B cell (primary cell): Measurements from ENCODE around the gene PCDHGA11. TPM values are rescaled to one million over a fixed set of nuclear protein-coding genes. Genes with fewer than 3 reads are reported as not detected.
"Not testable (repeated sequence)": the region's sequence is repeated elsewhere in the genome, so short reads cannot be mapped to it uniquely, and the experiment has no call there.

Source experiments
- ATAC-seq: fragments of 200-7000 bp; cut with Tn5 transposase; one replicate; pipeline ENCODE4 v1.10.0; 2021; ENCODE audit warnings: low read depth, mild to moderate bottlenecking, moderate number of reproducible peaks, moderate library complexity
- CTCF ChIA-PET: fragments of 350-600 bp; sonication (Branson Sonifier 250); formaldehyde crosslinking; loops from one replicate; lab custom pipeline; 2021; ENCODE audit warnings: antibody characterized with exemption, inconsistent platforms; lab: Charles Lee
- POLR2A ChIA-PET: fragments of 350-600 bp; sonication (Branson Sonifier 250); formaldehyde crosslinking; loops from one replicate; lab custom pipeline; 2021; ENCODE audit warnings: antibody characterized with exemption; lab: Charles Lee
- DNase-seq: peaks from one replicate; pipeline ENCODE4 v3.0.0; 2013
- H2AFZ ChIP-seq: 2 replicates; pipeline ENCODE4 v1.6.1; 2012; ENCODE audit warnings: mild to moderate bottlenecking, low read depth, low read length; ENCODE audit not compliant: insufficient read depth, poor library complexity, severe bottlenecking
- H3K27ac ChIP-seq, 2 donors: 1 replicate in 1 of 2; 2 replicates in 1 of 2; pipeline ENCODE4 v1.5.1; 2012 to 2013; ENCODE audit warnings: low read length in 2 of 2, mild to moderate bottlenecking in 2 of 2, moderate library complexity in 1 of 2
- H3K27me3 ChIP-seq, 4 experiments: fragments of 200-600 bp in 1 of 4; sonication (generic) in 1 of 4; replicated peaks in 1 of 4; 1 replicate in 2 of 4; 2 replicates in 2 of 4; pipeline versions ENCODE4 v1.6.1 to v1.7.0; 2013 to 2016; ENCODE audit warnings: low read length in 3 of 4, mild to moderate bottlenecking in 2 of 4, mixed read lengths in 1 of 4, moderate library complexity in 1 of 4; ENCODE audit not compliant: insufficient read depth in 4 of 4, control insufficient read depth in 3 of 4; ENCODE audit errors: control extremely low read depth in 1 of 4
- H3K36me3 ChIP-seq, 2 experiments: replicated peaks in 1 of 2; 1 replicate in 1 of 2; 2 replicates in 1 of 2; pipeline versions ENCODE4 v1.6.1 to v1.7.1; 2013; ENCODE audit warnings: low read length in 1 of 2; ENCODE audit not compliant: insufficient read depth in 2 of 2, control insufficient read depth in 1 of 2; ENCODE audit errors: control extremely low read depth in 1 of 2, extremely low read depth in 1 of 2
- H3K4me1 ChIP-seq, 2 donors: fragments of 200-600 bp in 1 of 2; sonication (generic) in 1 of 2; 1 replicate in 1 of 2; 2 replicates in 1 of 2; pipeline versions ENCODE4 v1.5.1 to v1.6.1; 2013 to 2017; ENCODE audit warnings: low read length in 2 of 2; ENCODE audit not compliant: control insufficient read depth in 2 of 2, insufficient read depth in 2 of 2
- H3K4me2 ChIP-seq: replicated peaks from 2 replicates; pipeline ENCODE3; 2012; ENCODE audit warnings: mild to moderate bottlenecking, low read depth, low read length; ENCODE audit not compliant: poor library complexity, severe bottlenecking
- H3K4me3 ChIP-seq, 5 experiments: fragments of 200-600 bp in 1 of 5; sonication (generic) in 1 of 5; 1 replicate in 3 of 5; 2 replicates in 2 of 5; pipeline versions ENCODE4 v1.5.1 to v1.7.0; 2011 to 2016; ENCODE audit warnings: low read length in 4 of 5, mild to moderate bottlenecking in 4 of 5, low read depth in 2 of 5, control low read depth in 1 of 5, moderate library complexity in 1 of 5; ENCODE audit not compliant: insufficient read depth in 1 of 5; ENCODE audit errors: control extremely low read depth in 1 of 5, extremely low read depth in 1 of 5
- H3K79me2 ChIP-seq: fragments of 200-600 bp; sonication (generic); one replicate; pipeline ENCODE4 v1.6.0; 2016; ENCODE audit warnings: low read length; ENCODE audit not compliant: control insufficient read depth, insufficient read depth
- H3K9ac ChIP-seq: fragments of 200-600 bp; sonication (generic); 2 replicates; pipeline ENCODE4 v1.6.1; 2017; ENCODE audit warnings: mild to moderate bottlenecking, low read length, moderate library complexity
- H3K9me3 ChIP-seq, 3 donors: one replicate each; pipeline versions ENCODE4 v1.6.1 to v1.7.1; 2013; ENCODE audit warnings: low read length in 2 of 3; ENCODE audit not compliant: control insufficient read depth in 2 of 3, insufficient read depth in 1 of 3; ENCODE audit errors: control extremely low read depth in 1 of 3
- H4K20me1 ChIP-seq: 2 replicates; pipeline ENCODE4 v1.6.0; 2012; ENCODE audit warnings: mild to moderate bottlenecking, low read length; ENCODE audit not compliant: insufficient read depth, control insufficient read depth, poor library complexity, severe bottlenecking
- H3K27ac Mint-ChIP-seq: one replicate; pipeline ENCODE4 v1.8.0; 2021; ENCODE audit warnings: mixed read lengths
- H3K27me3 Mint-ChIP-seq: one replicate; pipeline ENCODE4 v1.8.0; 2021; ENCODE audit warnings: mixed read lengths
- H3K4me1 Mint-ChIP-seq: one replicate; pipeline ENCODE4 v1.8.0; 2021; ENCODE audit warnings: mixed read lengths
- H3K4me3 Mint-ChIP-seq: one replicate; pipeline ENCODE4 v1.8.0; 2021; ENCODE audit warnings: mixed read lengths
- H3K9me3 Mint-ChIP-seq: one replicate; pipeline ENCODE4 v1.8.0; 2022; ENCODE audit warnings: mixed read lengths; ENCODE audit not compliant: insufficient read depth
- CTCF ChIP-seq: fragments of 200-600 bp; IDR thresholded peaks from one replicate; pipeline ENCODE4 v1.8.0; 2022; ENCODE audit warnings: antibody characterized with exemption, mild to moderate bottlenecking
- EZH2 ChIP-seq: IDR thresholded peaks from 2 replicates; pipeline ENCODE4 v1.6.1; 2012; ENCODE audit warnings: borderline replicate concordance, low read depth, mild to moderate bottlenecking, moderate library complexity, low read length; ENCODE audit not compliant: insufficient read depth, poor library complexity, severe bottlenecking
- WGBS: methylation state at CpG from one replicate; pipeline ENCODE4 v1.1.5; 2013; ENCODE audit warnings: missing lambda C conversion rate; ENCODE audit not compliant: insufficient coverage; 5-methylcytosine and 5-hydroxymethylcytosine counted together
- intact Hi-C: fragments of 100-400 bp; cut with micrococcal nuclease; formaldehyde crosslinking; loops from one replicate; pipeline ENCODE4 v1.10.0; 2022
- polyA plus RNA-seq: library from polyadenylated mRNA; depleted of rRNA; stranded (reverse); fragments of >200 nt; gene quantifications from 2 replicates; pipeline ENCODE4 v1.2.3, GENCODE V29; 2012
- total RNA-seq, 2 donors: library from RNA; stranded (reverse); fragments of 120-200 nt in 1 of 2; gene quantifications; 1 replicate in 1 of 2; 2 replicates in 1 of 2; pipeline versions ENCODE4 v1.2.3 to v1.2.4, GENCODE V29; 2013 to 2022

Gene PCDHGA11
- total and polyA plus RNA-seq, 2 donors (not counting 1 experiment from before 2014, with no cell fraction given): 0.15 to 1.5 TPM

- no peak for TF ChIP-seq EZH2
- TF ChIP-seq CTCF: no peak
- H3K4me3 ChIP-seq: peak overlapping the region in 4 of 5 experiments; percentile 36 to 63 (median 46)
- DNase-seq (peak; percentile 25), ATAC-seq (no peak)
- CTCF ChIA-PET: interaction anchor here (0.8 to 6.3 kb wide), 18 partner anchors 8 to 153 kb away, joined by 3 to 56 read pairs (median 4); partner anchors contain the start of genes PCDHGA11, PCDHGA12, PCDHGA9 and PCDHGB3
- H3K79me2 ChIP-seq: no peaks in the 10 kb centered on the region
- H4K20me1 ChIP-seq: no peaks in the 10 kb centered on the region
- H3K4me2 ChIP-seq: peak overlapping the region; percentile 74
- H3K4me1 Mint-ChIP-seq: peaks cover 18% of the 10 kb centered on the region
- H2AFZ ChIP-seq: peak overlapping the region; percentile 77
- H3K9me3 ChIP-seq: peaks cover 0 to 58% (median 23%) of the 10 kb centered on the region in 3 donors
- peaks cover 11 to 15% of the 10 kb centered on the region in 2 donors for H3K4me1 ChIP-seq
- no peak overlapping the region for H3K27ac ChIP-seq
- intact Hi-C loops: loop anchor here (10.0 kb wide), 1 partner anchor 89 kb away; the partner anchor contains the start of gene TAF7
- H3K27ac Mint-ChIP-seq: no peak overlapping the region
- POLR2A ChIA-PET: no interaction called here
- 14% methylated on average over 23 of the region's 25 CpGs for WGBS
- H3K27me3 ChIP-seq: peaks cover 2 to 69% (median 58%) of the 10 kb centered on the region in 4 experiments
- H3K9ac ChIP-seq: peak overlapping the region; percentile 63
- peaks cover 9% of the 10 kb centered on the region for H3K9me3 Mint-ChIP-seq
- H3K27me3 Mint-ChIP-seq: peaks cover 62% of the 10 kb centered on the region
- no peaks in the 10 kb centered on the region for H3K36me3 ChIP-seq
- peak overlapping the region; percentile 87 for H3K4me3 Mint-ChIP-seq
Measured at GRCh38 chr5:141413540-141414069, 7.2 kb upstream of the PCDHGA11 start.

GRCh38 chr5:141414548-141415274 lies 6.1 kb upstream of the PCDHGA11 start:
- H3K79me2 ChIP-seq, H3K4me3 ChIP-seq, H2AFZ ChIP-seq, H3K9ac ChIP-seq, H3K9me3 Mint-ChIP-seq, H3K27ac ChIP-seq, ATAC-seq, POLR2A ChIA-PET, H4K20me1 ChIP-seq, H3K36me3 ChIP-seq, H3K4me2 ChIP-seq: not testable (repeated sequence)
- intact Hi-C loops: loop anchor here (10.0 kb wide), 1 partner anchor 90 kb away; the partner anchor contains the start of gene TAF7
- CTCF ChIA-PET: interaction anchor here (0.5 to 6.3 kb wide), 7 partner anchors 17 to 149 kb away, joined by 3 to 56 read pairs (median 5); partner anchors contain the start of gene PCDHGB5
- peak; percentile 8 for DNase-seq
- WGBS: 37% methylated on average over 43 of the region's 46 CpGs
- Mint-ChIP-seq H3K4me3 (peak overlapping the region; percentile 57), H3K27ac (peak overlapping the region; percentile 21), H3K4me1 (peaks cover 18% of the 10 kb centered on the region), H3K27me3 (peaks cover 60% of the 10 kb centered on the region)
- Histone ChIP-seq H3K9me3 (peaks cover 0 to 59% (median 25%) of the 10 kb centered on the region in 3 donors), H3K4me1 (peaks cover 11 to 15% of the 10 kb centered on the region in 2 donors), H3K27me3 (peaks cover 2 to 69% (median 57%) of the 10 kb centered on the region in 4 experiments)

GRCh38 chr5:141415275-141415618 lies 5.6 kb upstream of the PCDHGA11 start:
- H3K4me3 ChIP-seq: peak overlapping the region in 1 of 5 experiments; percentile 12
- Mint-ChIP-seq H3K4me1 (peaks cover 21% of the 10 kb centered on the region), H3K27ac (peak overlapping the region; percentile 46), H3K27me3 (peaks cover 61% of the 10 kb centered on the region)
- ChIA-PET POLR2A (interaction anchor here (0.7 kb wide), 1 partner anchor 497 kb away, joined by 3 read pairs; no protein-coding TSS in a partner anchor), CTCF (interaction anchor here (6.3 kb wide), 1 partner anchor 148 kb away, joined by 56 read pairs; no protein-coding TSS in a partner anchor)
- H3K4me1 ChIP-seq: peaks cover 11 to 15% of the 10 kb centered on the region in 2 donors
- peaks cover 2 to 68% (median 58%) of the 10 kb centered on the region in 4 experiments for H3K27me3 ChIP-seq
- not testable (repeated sequence) for H3K27ac ChIP-seq, H3K4me3 Mint-ChIP-seq, ATAC-seq, H3K79me2 ChIP-seq, H4K20me1 ChIP-seq, H3K36me3 ChIP-seq, H3K9me3 Mint-ChIP-seq, H2AFZ ChIP-seq, H3K9ac ChIP-seq, H3K4me2 ChIP-seq
- intact Hi-C loops: loop anchor here (10.0 kb wide), 1 partner anchor 90 kb away; the partner anchor contains the start of gene TAF7
- peaks cover 0 to 57% (median 27%) of the 10 kb centered on the region in 3 donors for H3K9me3 ChIP-seq
- 30% methylated on average over 15 of the region's 24 CpGs for WGBS
- peak; percentile 18 for DNase-seq
